Progenitor cell of endocrine pancreas (in vitro differentiated cells): ENCODE results near the gene PPEF2. TPM values are rescaled to one million over a fixed set of nuclear protein-coding genes. Genes with fewer than 3 reads are reported as not detected.
A peak's percentile ranks its signal among the peaks of the same experiment; 100 is the strongest.
"Not testable (repeated sequence)": the region's sequence is repeated elsewhere in the genome, so short reads cannot be mapped to it uniquely, and the experiment has no call there.

Experiments
- DNase-seq: peaks from one replicate; pipeline ENCODE4 v3.0.0; 2021; ENCODE audit warnings: low spot score; ENCODE audit not compliant: unreplicated experiment
- H3K27ac Mint-ChIP-seq: 2 replicates; pipeline ENCODE4 v1.8.0; 2021; ENCODE audit warnings: mild to moderate bottlenecking, moderate library complexity, mixed read lengths
- H3K27me3 Mint-ChIP-seq: 2 replicates; pipeline ENCODE4 v1.8.0; 2021; ENCODE audit warnings: mixed read lengths
- H3K36me3 Mint-ChIP-seq: 2 replicates; pipeline ENCODE4 v1.8.0; 2022; ENCODE audit warnings: mixed read lengths; ENCODE audit not compliant: insufficient read depth
- H3K4me1 Mint-ChIP-seq: 2 replicates; pipeline ENCODE4 v1.8.0; 2021; ENCODE audit warnings: low read depth, mixed read lengths
- H3K4me3 Mint-ChIP-seq: 2 replicates; pipeline ENCODE4 v1.8.0; 2021; ENCODE audit warnings: low read depth, mild to moderate bottlenecking, moderate library complexity, mixed read lengths
- H3K9me3 Mint-ChIP-seq: 2 replicates; pipeline ENCODE4 v1.8.0; 2021; ENCODE audit warnings: low read depth, mixed read lengths
- CTCF ChIP-seq: fragments of 200-600 bp; sonication (generic); IDR thresholded peaks from one replicate; pipeline ENCODE4 v1.5.0; 2021; ENCODE audit warnings: antibody characterized with exemption, mild to moderate bottlenecking; ENCODE audit not compliant: unreplicated experiment
- total RNA-seq: library from RNA; stranded (reverse); gene quantifications from 2 replicates; pipeline ENCODE4 v1.2.1, GENCODE V29; 2021

The PPEF2 gene
- total RNA-seq, 1 donor from 2014 or later: not detected

GRCh38 chr4:75920327-75920726 lies 18.1 kb upstream of the PPEF2 start:
- no peaks in the 10 kb centered on the region for H3K36me3 Mint-ChIP-seq
- no peaks in the 10 kb centered on the region for H3K9me3 Mint-ChIP-seq
- H3K4me3 Mint-ChIP-seq: no peak overlapping the region
- peaks cover 13% of the 10 kb centered on the region for H3K4me1 Mint-ChIP-seq
- H3K27me3 Mint-ChIP-seq: no peaks in the 10 kb centered on the region
- DNase-seq: no peak
- no peak overlapping the region for H3K27ac Mint-ChIP-seq
- no peak for TF ChIP-seq CTCF

- Mint-ChIP-seq H3K27me3 (no peaks in the 10 kb centered on the region), H3K4me1 (peaks cover 12% of the 10 kb centered on the region), H3K4me3 (no peak overlapping the region), H3K27ac (no peak overlapping the region), H3K36me3 (no peaks in the 10 kb centered on the region), H3K9me3 (no peaks in the 10 kb centered on the region)
- TF ChIP-seq CTCF: no peak
- DNase-seq: no peak
Observed at GRCh38 chr4:75919920-75920319, 17.7 kb upstream of the PPEF2 start.

- Mint-ChIP-seq H3K4me1 (peaks cover 4% of the 10 kb centered on the region), H3K27me3 (no peaks in the 10 kb centered on the region), H3K36me3 (peaks cover under 1% of the 10 kb centered on the region), H3K9me3 (peaks cover 1% of the 10 kb centered on the region), H3K4me3 (no peak overlapping the region), H3K27ac (peak overlapping the region; percentile 93)
- peak; percentile 78 for TF ChIP-seq CTCF
- no peak for DNase-seq
Observed at GRCh38 chr4:75916091-75916661, 13.9 kb upstream of the PPEF2 start.

GRCh38 chr4:75912968-75913367 lies 10.7 kb upstream of the PPEF2 start:
- no peak for TF ChIP-seq CTCF
- H3K4me3 Mint-ChIP-seq: no peak overlapping the region
- peaks cover 8% of the 10 kb centered on the region for H3K9me3 Mint-ChIP-seq
- H3K27me3 Mint-ChIP-seq: no peaks in the 10 kb centered on the region
- H3K27ac Mint-ChIP-seq: peak overlapping the region; percentile 54
- DNase-seq: no peak
- peaks cover 6% of the 10 kb centered on the region for H3K36me3 Mint-ChIP-seq
- H3K4me1 Mint-ChIP-seq: peaks cover 4% of the 10 kb centered on the region

- H3K27me3 Mint-ChIP-seq, H3K9me3 Mint-ChIP-seq, H3K36me3 Mint-ChIP-seq, H3K27ac Mint-ChIP-seq, DNase-seq, H3K4me3 Mint-ChIP-seq, H3K4me1 Mint-ChIP-seq: not testable (repeated sequence)
Observed at GRCh38 chr4:75910831-75911230, 8.6 kb upstream of the PPEF2 start.

GRCh38 chr4:75909405-75909804 lies 7.2 kb upstream of the PPEF2 start:
- Mint-ChIP-seq H3K9me3 (peaks cover 8% of the 10 kb centered on the region), H3K27me3 (no peaks in the 10 kb centered on the region), H3K27ac (no peak overlapping the region), H3K36me3 (peaks cover 6% of the 10 kb centered on the region), H3K4me1 (no peaks in the 10 kb centered on the region), H3K4me3 (no peak overlapping the region)
- TF ChIP-seq CTCF: no peak
- no peak for DNase-seq
